K562 (cell line): ENCODE results near the gene C4A. TPM values are rescaled to one million over a fixed set of nuclear protein-coding genes. Genes with fewer than 3 reads are reported as not detected.

Experiments
- E2F3 ChIP-seq: fragments of 250-450 bp; sonication (Bioruptor Pico); IDR thresholded peaks from 2 replicates; pipeline ENCODE4 v1.4.0; 2020; ENCODE audit warnings: mild to moderate bottlenecking
- ELF4 ChIP-seq: fragments of 450-650 bp; formaldehyde crosslinking; IDR thresholded peaks from 2 replicates; pipeline ENCODE4 v1.4.0; 2022; ENCODE audit warnings: missing genetic modification characterization
- ESRRB ChIP-seq: fragments of 250-450 bp; sonication (Bioruptor Pico); IDR thresholded peaks from 2 replicates; pipeline ENCODE4 v1.5.0; 2020; ENCODE audit warnings: mild to moderate bottlenecking, moderate library complexity, borderline replicate concordance
- FOXM1 ChIP-seq, 2 experiments: fragments of 450-650 bp in 1 of 2; sonication (generic) in 1 of 2; formaldehyde crosslinking in 1 of 2; IDR thresholded peaks; 2 replicates each; pipeline versions ENCODE4 v1.6.1 to v1.9.0; 2017 to 2022; ENCODE audit warnings: low read depth in 2 of 2, mild to moderate bottlenecking in 2 of 2, missing genetic modification reagents in 1 of 2, moderate library complexity in 1 of 2
- HCFC1 ChIP-seq: IDR thresholded peaks from 2 replicates; pipeline ENCODE4 v1.6.1; 2012; ENCODE audit warnings: low read depth, low read length, improper control_type of control experiment
- HLTF ChIP-seq: fragments of 450-650 bp; IDR thresholded peaks from 2 replicates; pipeline ENCODE4 v1.6.1; 2016
- KAT2B ChIP-seq: IDR thresholded peaks from one replicate; pipeline ENCODE4 v1.6.1; 2012; ENCODE audit warnings: low read depth, mild to moderate bottlenecking, control low read depth, inconsistent platforms, low read length, moderate library complexity
- MAFK ChIP-seq: IDR thresholded peaks from 2 replicates; pipeline ENCODE4 v1.6.1; 2011; ENCODE audit warnings: low read length, improper control_type of control experiment
- NUFIP1 ChIP-seq: fragments of 450-650 bp; IDR thresholded peaks from 2 replicates; pipeline ENCODE4 v1.6.1; 2018; ENCODE audit not compliant: partially characterized antibody
- REST ChIP-seq, 2 experiments: fragments of 450-650 bp; formaldehyde crosslinking in 1 of 2; IDR thresholded peaks; 2 replicates each; pipeline versions ENCODE4 v1.4.0 to v1.6.1; 2014 to 2020; ENCODE audit warnings: mild to moderate bottlenecking in 2 of 2, borderline replicate concordance in 1 of 2, low read depth in 1 of 2
- RUNX1 ChIP-seq: sonication (generic); IDR thresholded peaks from 2 replicates; pipeline ENCODE4 v1.6.1; 2016; ENCODE audit warnings: antibody characterized with exemption, low read depth
- SIX5 ChIP-seq, 2 experiments: IDR thresholded peaks; 2 replicates each; pipeline ENCODE4 v1.6.1; 2011; ENCODE audit warnings: low read length in 2 of 2, borderline replicate concordance in 1 of 2, low read depth in 1 of 2, mild to moderate bottlenecking in 1 of 2, moderate library complexity in 1 of 2; ENCODE audit not compliant: insufficient read depth in 1 of 2
- TAL1 ChIP-seq: fragments of 450-650 bp; IDR thresholded peaks from 2 replicates; pipeline ENCODE4 v1.6.1; 2016; ENCODE audit warnings: mild to moderate bottlenecking
- TCFL5 ChIP-seq: fragments of 250-450 bp; sonication (Bioruptor Pico); conservative IDR thresholded peaks from 2 replicates; pipeline ENCODE4 v1.6.1; 2021; ENCODE audit warnings: mild to moderate bottlenecking, moderate library complexity, matching md5 sums
- THRB ChIP-seq: fragments of 450-650 bp; formaldehyde crosslinking; conservative IDR thresholded peaks from 2 replicates; pipeline ENCODE4 v1.4.0; 2022; ENCODE audit warnings: mild to moderate bottlenecking, missing genetic modification characterization
- TRIM25 ChIP-seq: fragments of 450-650 bp; IDR thresholded peaks from 2 replicates; pipeline ENCODE4 v1.7.0; 2016; ENCODE audit warnings: borderline replicate concordance
- ZNF780A ChIP-seq: fragments of 250-450 bp; sonication (Bioruptor Pico); IDR thresholded peaks from 2 replicates; pipeline ENCODE4 v1.5.0; 2021; ENCODE audit warnings: mild to moderate bottlenecking
- polyA plus RNA-seq, 8 experiments: library from polyadenylated mRNA; depleted of rRNA in 4 of 8; stranded (reverse) in 5 of 8; unstranded in 3 of 8; fragments of >200 nt; fragmentation: Nextera tagmentation in 2 of 8; fragmentation: Illumina TruSeq in 1 of 8; extraction: Ambion mirVana in 2 of 8; extraction: Trizol in 1 of 8; gene quantifications; 2 replicates each; pipeline versions ENCODE4 v1.2.1 to v1.2.3, GENCODE V29; 2011 to 2014; ENCODE audit warnings: inconsistent platforms in 1 of 8, missing spikeins in 1 of 8
- total RNA-seq, 7 experiments: library from RNA; depleted of rRNA in 6 of 7; stranded (reverse); fragments of >200 nt in 6 of 7; fragmentation: Illumina TruSeq in 2 of 7; extraction: Trizol in 2 of 7; gene quantifications; 2 replicates each; pipeline versions ENCODE4 v1.2.1 to v1.2.3, GENCODE V29; 2011 to 2021; ENCODE audit warnings: low replicate concordance in 1 of 7

C4A gene
- total and polyA plus RNA-seq, 9 of the 15 experiments (the other 6 are each of a cell fraction or from before 2014, with no cell fraction given): 0.27 to 7.6 (median 5.0) TPM

- peak; percentile 4; the same call in 1 of the 2 replicates for TF ChIP-seq MAFK
- no peak for TF ChIP-seq FOXM1 (IDR thresholded peaks at IDR 0.05; ENCODE audit: low read depth)
- no peak for TF ChIP-seq FOXM1 (CRISPR knock-in tag; IDR thresholded peaks at IDR 0.05; ENCODE audit: low read depth)
- TF ChIP-seq TAL1: no peak
- TF ChIP-seq TRIM25: no peak
- 0 out of 2 replicates have a peak, but pooled peaks have one; percentile 37 for TF ChIP-seq HCFC1
- no peak for TF ChIP-seq THRB (CRISPR knock-in tag)
- TF ChIP-seq ELF4 (CRISPR knock-in tag): 0 out of 2 replicates have a peak, but pooled peaks have one; percentile 21
- TF ChIP-seq NUFIP1: no peak
- peak; percentile 84 for TF ChIP-seq REST (IDR thresholded peaks at IDR 0.05; ENCODE audit: borderline replicate concordance)
- no peak for TF ChIP-seq REST (CRISPR knock-in tag; IDR thresholded peaks at IDR 0.05; ENCODE audit: low read depth)
- TF ChIP-seq HLTF: no peak
- no peak for TF ChIP-seq KAT2B
- no peak for TF ChIP-seq ZNF780A (CRISPR knock-in tag)
- TF ChIP-seq ESRRB: no peak
- no peak for TF ChIP-seq TCFL5 (CRISPR knock-in tag)
- no peak for TF ChIP-seq E2F3 (CRISPR knock-in tag)
- TF ChIP-seq SIX5 (IDR thresholded peaks at IDR 0.05; ENCODE audit: borderline replicate concordance in 1 of 2, insufficient read depth in 1 of 2, low read depth in 1 of 2, low read length in 2 of 2): no peak
- TF ChIP-seq RUNX1: 0 out of 2 replicates have a peak, but pooled peaks have one; percentile 43
Observed at GRCh38 chr6:31952140-31952805, 29.6 kb upstream of the C4A start (continued).
